Stromal cell of bone marrow (primary cell): ENCODE measurements around the gene SETMAR.
A peak's percentile ranks its signal among the peaks of the same experiment; 100 is the strongest.
"Not testable (repeated sequence)": the region's sequence is repeated elsewhere in the genome, so short reads cannot be mapped to it uniquely, and the experiment has no call there.

Source experiments
- DNase-seq: peaks from one replicate; pipeline ENCODE4 v3.0.0-alpha.2; 2012; ENCODE audit warnings: low read depth

SETMAR gene

DNA sequence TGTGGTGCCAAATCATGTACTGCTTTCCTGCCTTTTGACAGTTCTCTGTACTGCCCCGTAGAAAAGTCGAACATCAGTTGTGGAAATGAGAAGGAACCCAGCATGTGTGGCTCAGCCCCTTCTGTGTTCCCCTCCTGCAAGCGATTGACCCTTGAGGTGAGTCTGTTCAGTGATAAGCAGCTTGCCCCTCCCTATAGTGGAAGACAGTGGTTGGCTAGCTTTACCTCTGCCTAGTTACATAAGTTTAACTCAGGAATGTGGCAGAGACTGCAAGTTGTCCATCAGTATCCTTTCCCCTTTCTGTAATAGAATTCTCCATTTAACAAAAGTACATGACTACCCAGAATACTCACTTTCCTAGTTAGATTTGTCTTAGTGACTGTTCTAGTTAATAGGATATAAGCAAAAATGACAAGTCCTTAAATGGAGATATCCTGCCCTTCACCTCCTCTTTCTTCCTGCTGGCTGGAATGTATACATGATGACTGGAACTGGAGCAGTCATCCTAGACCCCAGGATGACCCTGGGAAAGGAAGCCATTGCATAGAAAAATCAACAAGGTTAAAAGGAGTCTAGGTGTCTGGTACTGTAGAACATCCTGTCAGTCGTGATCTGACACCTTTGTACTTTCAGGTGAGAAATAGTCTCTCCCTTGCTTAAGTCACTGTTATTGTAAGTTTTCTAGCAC, 10.6 kb downstream of the SETMAR start:
- no peak for DNase-seq

DNA sequence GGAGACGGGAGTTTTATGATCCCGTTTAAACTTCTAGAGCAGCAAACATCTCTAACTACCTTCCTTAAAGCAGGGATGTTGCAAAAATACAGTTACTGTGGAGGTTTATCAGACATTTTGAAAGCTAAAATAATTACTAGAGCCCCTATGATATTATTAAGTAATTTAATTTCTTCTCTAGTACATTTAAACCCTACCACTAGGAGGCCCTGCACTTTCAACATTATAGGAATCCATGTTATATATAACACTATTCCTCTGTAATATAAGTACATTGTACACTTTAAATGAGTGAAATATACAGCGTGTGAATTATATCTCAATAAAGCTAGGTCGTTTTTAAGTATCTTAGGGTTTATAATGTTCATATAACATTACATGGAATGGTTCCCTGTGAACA, 11.5 kb downstream of the SETMAR start:
- DNase-seq: no peak

DNA sequence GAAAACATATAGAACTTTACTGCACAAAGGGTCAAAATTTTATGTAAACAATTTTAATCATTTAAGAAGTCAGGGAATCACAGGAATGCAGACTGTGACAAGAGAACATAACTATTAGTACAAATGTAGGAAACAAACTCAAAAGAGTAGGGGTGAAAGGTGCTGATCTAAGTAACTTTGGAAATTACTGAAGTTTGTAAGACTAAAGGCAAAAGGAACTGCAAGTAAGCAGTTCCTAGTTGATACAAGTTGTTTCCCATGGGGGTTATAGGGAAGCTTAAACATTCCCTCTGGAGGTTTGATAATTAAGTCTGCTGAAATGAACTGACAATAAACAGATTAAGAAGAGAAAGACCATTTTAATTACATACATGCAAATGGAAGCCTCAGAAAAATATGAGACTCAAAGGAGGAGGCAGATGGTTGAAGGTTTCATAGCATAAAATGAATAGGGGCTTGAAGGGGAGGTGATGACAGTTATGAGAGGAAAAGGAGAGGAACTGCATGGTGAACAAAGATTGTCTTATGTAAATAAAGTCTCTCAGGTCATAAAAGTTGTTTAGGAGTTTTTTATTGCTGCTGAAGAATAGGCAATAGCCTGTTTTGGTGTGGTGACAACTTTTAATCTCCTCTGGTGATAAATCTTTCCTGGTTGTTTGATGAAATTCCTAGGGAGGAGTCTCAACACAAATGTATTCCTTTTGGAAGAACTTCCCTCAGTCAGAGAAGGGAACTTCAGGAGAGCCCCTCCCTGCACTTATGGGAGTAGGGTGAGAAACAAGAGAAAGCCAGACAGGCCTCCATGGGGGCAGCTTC, 17.1 kb downstream of the SETMAR start:
- DNase-seq: no peak

DNA sequence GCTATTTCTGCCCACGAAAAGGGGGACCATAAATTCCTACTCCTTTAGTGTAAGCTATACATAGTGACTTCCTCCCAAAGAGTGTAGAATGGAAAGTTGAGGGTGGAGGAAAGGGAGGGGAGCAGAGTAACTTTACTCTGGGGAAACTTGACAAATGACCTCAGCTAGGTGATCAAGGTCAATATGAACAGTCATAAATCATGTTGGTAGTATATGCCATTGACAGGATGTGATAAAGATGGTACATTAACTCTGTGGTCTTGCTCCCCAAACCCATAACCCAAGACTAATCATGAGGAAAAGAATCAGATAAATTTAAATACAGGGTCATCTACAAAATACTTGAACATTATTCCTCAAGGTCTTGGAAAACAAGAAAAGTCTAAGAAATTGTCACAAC, 18.6 kb downstream of the SETMAR start:
- DNase-seq: no peak

DNA sequence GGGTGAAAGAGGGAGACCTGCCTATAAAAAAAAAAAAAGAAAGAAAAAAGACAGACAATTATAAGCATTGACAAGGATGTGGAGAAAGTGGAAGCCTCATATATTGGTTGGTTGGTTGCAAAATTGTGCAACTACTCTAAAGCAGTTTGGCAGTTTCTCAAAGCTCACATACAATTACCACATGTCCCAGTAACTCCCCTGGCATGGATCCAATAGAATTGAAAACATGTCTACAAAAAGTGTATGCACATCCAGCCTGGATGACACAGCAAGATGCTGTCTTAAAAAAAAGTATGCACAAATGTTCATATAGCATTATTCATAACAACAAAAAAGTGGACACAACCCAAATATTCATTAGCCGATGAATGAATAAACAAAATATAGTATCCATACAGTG, 19.5 kb downstream of the SETMAR start:
- peak; percentile 72 for DNase-seq

DNA sequence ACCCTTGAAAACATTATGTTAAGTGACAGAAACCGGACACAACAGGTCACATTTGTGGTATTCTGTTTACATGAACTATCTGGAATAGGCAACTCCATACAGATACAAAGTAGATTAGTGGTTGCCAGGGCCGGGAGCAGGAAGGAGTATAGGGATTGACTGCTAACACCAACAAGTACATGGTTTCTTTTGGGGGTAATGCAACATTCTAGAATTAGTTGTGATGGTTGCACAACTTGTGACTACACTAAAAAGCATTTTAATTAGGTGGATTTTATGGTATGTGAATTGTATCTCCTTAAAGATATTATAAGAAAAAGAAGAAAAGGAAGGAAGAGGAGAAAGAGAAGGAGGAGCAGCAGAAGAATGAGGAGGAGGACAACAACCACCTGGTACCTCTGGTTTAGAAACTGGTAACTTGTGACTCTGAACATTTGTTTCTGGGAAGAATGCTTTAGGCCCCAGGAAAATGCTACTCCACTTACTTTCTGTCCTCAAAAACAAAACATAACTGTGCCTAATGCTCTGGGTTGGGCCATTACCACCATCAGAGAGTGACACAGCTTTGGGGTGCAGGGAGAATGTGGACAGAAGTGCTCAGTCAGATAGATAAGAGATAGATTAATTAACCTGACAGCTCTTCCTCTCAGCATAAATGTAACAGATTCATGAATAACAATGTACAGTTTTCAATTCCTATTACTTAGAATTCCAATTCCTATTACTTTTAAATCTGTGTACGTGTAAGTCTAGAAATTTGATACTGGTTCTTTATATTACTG, 20.3 kb downstream of the SETMAR start:
- DNase-seq: no peak

DNA sequence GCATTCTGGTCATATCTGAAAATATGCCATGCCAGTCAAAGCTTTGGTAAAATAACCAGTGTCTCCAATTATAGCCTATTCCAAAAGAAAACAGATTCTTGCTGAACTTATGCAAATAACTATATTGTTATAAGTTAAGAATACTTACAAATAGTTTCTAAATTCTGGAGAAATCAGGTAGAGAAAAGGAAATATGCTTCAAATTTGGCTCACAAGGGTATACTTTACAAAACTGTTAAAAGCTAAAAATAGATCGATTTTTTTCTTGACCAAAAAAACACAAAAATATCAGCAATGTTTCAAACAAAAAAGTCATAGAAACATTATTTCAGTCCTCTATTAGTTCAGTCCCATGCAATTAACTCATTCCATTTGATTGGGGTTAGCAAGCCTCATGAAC, 23.7 kb downstream of the SETMAR start:
- DNase-seq: no peak

DNA sequence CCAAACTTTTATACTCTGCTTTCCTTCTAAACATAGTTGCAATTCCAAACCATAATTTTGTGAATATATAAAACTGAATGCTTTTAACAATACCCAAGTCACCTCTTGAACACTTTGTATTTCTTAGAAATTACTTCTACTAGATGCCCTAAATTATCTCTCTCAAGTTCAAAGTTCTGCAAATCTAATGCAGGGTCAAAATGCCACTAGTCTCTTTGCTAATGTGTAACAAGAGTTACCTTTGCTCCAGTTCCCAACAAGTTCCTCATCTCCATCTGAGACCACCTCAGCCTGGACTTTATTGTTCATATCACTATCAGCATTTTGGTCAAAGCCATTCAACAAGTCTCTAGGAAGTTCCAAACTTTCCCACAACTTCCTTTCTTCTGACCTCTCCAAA, 26.6 kb downstream of the SETMAR start:
- DNase-seq: not testable (repeated sequence)

DNA sequence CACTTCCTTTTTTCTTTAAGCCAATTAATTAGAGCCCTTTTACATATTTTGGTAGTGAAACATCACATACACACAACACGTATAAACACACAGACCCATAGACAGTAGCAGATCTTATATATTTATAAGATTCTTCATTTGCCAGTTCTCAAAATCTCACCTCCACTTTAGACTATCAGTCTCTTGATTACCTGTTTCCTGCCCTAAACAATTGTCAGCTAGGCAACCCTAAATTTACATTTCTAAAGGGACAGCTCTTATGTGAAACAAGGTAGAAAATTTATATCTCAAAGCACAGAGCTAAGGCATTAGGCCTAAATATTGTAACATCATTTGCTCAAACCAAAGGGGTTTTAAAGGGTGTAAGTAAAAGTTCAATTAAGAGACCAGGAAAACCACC, 28.9 kb downstream of the SETMAR start:
- DNase-seq: no peak

DNA sequence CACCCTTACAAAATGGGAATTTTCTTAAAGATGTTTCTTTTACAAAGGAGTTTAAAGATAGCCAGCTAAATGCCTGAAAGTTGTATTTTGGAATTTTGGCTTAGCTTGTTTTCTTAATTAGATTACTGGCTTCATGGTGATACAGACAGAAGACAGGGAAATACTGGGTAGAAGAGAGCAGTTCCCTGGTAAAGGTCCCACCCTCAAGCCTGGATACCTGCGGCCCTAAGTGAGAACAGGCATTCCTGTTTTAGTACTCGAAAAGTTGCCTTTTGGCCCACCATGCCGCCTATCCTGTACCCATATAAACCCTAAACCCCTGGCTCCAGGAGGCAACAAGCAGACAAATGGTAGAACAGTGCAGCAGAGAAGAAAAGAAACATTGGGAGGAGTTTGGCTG, 29.4 kb downstream of the SETMAR start:
- DNase-seq: no peak

DNA sequence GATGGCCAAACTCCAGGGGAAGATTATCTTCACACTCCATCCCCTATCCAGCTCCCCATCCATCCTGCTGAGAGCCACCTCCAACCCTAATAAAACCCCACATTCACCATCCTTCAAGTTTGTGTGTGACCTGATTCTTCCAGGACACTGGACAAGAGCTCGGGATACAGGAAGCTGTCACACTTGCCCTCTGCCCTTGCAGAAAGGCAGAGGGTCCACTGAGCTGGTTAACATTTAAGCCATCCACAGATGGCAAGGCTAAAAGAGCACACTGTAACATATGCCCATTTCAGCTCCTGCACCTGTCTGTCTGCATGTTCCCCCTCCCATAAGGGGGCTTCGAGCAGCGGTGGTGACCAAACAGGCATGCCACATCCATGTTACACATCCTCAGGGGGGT, 29.8 kb downstream of the SETMAR start:
- no peak for DNase-seq

DNA sequence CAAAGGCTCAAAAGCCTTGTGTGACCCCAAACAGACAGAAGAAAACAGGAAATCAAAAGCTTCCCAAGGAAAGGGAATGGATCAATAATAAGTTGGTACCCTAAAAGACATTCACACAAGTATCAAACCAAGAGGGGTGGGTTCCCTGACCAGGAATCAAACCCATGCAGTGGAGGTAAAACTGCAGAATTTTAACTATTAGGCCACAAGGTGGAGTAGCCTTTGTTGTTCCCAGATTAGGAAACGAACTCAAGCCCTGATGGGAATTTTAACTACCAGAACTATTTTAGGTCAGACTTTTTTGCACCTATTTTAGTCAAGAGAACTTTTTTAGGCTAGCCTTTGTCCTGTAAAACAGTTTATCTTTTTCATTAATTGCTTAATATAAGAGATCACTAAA, 31.4 kb downstream of the SETMAR start:
- DNase-seq: no peak

DNA sequence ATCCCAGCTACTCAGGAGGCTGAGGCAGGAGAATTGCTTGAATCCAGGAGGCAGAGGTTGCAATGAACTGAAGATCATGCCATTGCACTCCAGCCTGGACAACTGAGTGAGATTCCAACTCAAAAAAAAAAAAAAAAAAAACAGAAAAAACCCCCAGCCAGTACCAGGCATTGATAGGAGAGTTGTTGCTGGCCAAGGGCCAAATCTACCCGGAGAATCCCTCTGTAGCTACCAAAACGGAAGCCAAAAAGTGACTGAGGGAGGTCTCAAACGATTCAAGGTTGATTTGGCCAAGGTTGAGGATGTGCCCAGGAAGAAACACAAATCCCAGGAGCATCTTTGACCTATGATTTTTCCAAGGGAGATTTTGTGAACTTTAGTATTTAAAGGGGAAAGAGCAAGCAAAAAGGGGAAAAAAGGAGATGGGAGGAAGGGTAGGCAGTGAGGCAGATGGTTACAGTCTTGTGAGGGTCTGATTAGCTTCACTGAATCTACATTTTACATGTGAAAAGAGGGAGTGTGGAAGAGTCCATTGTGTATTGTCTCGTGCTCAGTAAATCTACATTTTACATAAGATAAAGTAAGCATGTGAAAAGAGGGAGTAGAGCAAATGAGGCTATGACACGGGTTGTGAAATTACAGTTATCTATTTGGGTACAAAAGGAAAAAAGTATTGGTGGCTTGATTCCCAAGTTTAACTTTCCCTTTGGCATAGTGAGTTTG, 32.8 kb downstream of the SETMAR start:
- DNase-seq: no peak

DNA sequence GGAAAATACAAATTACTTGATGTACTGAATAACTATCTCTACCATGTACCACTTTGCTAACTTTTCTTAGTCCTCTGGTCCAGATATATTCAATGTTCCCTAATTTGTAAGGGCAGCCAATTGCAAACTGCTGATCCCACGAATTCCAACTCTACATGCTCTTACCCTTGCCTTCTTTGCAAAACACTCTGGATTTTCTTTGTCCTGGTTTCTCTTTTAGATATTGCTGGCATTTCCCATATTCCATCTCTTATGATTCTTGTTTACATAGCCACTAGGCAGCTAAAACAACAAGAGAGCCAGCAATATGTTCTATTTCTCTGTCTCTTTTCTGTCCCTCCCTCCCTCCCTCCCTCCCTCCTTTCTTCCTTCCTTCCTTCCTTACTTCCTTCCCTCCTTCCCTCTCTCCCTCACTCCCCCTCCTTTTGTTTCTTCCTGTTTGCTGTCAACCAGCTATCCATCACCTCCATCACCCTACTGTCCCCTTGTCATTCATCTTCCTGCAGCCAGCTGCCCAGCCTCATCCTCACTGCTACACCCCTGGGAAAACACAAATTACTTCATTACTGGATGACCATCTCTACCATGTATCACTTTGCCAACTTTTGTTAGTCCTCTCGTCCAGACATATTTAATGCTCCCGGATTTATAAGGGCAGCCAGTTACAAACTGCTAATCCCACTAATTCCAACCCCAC, 33.8 kb downstream of the SETMAR start:
- no peak for DNase-seq

DNA sequence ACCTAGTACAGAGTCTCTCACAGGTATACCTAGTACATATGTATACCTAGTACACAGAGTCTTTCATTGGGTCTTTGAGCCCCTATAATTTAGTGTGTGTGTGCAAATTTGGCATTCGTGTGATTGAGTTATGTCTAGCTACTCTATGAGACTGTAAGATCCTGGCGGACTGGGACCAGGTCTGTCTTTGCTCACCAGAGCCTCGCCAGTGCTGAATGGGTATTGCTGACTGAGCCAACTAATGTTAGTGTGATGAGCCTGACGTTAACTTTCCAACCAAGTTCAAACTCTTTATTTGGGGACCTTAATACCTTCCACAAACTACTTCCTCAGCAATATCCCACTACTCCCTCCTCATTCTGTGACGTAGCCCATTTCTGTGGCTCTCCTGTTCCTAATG, 35.6 kb downstream of the SETMAR start:
- DNase-seq: no peak

DNA sequence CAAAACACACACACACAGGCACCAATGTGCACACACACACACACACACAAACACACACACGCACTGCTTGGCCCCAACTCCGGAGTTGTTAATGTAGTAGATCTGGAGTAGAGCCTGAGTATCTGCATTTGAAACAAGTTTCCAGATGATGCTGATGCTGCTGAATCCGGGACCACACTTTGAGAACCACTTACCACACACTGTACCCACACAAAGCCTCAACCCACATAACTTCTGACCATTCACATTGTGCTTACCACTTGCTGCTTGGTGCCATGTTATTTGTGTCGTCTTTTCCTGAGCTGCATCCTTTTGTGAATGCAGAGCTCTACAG, 36.9 kb downstream of the SETMAR start:
- DNase-seq: no peak

DNA sequence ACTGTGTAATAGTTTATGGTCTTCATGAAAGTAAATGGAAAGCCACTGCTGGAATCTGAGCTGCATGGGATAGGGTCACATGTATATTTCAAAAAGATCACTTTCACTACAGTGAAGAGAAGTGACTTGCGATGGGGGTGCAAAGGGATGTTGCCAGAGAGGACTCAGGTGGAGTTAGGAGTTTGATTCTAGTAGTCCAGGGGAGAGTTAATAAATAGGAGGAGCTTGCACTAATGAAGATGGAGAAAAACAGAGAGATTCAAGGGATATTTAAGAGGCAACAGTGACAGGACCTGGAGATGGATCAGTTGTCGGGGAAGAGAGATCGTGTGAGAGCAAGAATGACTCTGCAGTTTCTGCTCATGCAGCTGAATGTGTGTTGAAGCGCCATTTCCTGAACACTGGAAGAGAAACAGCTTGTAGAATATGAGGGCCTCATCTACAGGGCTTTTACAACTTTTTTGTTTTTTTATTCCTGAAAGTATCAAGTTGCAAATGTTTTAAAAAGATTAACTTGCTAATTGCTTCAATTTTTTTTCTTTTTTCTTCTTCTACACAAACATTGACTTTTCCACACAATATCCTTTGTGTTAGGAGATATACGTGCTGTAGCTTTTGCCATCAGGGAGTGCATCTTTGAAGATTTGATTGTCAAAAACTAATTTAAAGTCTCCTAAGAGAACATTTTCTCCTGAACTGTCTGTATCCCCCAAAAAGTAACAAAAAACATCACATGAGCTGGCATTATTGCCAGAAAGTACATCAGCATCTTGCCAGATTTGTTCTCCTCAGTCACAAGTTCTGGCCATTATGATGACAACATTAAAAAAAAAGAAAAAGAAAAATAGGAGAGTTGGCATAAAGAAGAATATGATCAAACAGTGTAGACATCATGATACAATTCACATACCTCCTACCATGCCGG, 37.5 kb downstream of the SETMAR start:
- DNase-seq: peak; percentile 16

DNA sequence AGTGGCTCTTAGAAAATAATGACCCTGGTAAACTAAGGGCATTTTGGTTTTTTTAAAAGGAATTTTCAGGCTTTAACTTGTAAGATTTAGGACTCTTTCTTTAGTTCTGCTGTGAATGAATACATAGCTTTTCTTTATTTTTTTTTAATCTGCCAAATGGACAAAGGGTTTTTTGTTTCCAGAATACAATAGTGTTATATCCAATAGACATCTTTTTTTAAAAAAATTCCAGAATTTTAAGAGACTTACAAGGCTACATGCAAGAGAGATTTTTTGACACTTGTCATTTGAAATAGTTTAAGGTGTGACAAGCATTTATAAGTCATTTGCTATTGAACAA, 38.1 kb downstream of the SETMAR start:
- no peak for DNase-seq

DNA sequence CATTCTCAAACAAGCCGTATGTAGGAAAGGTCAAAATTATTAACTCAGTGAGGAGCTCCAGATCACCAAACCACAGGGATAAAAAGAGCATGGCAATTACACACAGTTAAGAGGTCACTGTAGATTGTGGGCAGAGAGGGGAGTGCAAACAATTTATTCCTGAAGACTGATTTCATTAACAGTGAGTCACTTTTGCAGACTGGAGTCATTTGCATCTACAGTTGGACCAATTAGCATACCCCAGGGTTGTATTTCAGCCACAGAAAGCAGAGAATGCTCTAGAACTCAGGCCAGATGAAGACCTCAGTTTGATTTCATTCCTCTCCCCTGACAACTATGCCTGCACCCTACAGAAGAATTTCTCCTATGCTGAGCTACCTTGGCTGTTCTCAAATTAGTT, 40.1 kb downstream of the SETMAR start:
- DNase-seq: peak; percentile 31

DNA sequence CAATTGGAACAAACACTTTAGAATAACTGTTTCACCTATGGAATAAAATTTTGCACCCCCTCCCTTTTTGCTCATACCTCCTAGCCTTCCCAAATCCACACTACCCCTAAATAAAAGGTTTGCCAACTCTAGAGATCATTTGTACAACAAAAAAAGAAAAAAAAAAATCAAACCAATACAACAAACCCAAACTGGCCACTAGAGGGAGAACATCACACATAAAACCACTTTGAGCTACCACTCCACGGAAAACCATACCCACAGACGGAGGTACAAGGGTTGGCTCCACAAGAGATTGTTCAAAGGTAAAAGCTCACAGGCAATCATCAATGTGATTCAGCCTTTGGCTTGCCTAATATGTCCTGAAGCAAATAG, 47.6 kb downstream of the SETMAR start:
- DNase-seq: peak; percentile 43
